ENCODE data around the gene KRTAP5-7.
"Not testable (repeated sequence)": the region's sequence is repeated elsewhere in the genome, so short reads cannot be mapped to it uniquely, and the experiment has no call there.

KRTAP5-7 gene

DNA sequence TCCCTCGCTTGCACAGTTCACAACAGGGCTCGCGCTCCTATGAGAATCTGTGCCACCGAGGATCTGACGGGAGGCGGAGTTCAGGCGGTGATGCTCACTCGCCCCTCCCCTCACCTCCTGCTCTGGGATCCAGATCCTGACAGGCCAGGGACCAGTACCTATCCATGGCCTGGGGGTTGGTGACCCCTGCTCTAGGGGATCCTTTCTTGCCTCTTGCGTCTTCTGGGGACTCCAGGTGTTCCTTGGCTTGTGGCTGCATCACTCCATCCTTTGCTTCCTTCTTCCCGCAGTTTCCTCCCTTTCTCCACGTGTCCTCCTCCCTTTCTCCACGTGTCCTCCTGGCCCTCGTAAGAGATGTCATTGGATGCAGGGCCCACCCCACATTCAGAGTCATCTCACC is 30.6 kb upstream of the KRTAP5-7 start:
- FAIRE-seq = no peak

DNA sequence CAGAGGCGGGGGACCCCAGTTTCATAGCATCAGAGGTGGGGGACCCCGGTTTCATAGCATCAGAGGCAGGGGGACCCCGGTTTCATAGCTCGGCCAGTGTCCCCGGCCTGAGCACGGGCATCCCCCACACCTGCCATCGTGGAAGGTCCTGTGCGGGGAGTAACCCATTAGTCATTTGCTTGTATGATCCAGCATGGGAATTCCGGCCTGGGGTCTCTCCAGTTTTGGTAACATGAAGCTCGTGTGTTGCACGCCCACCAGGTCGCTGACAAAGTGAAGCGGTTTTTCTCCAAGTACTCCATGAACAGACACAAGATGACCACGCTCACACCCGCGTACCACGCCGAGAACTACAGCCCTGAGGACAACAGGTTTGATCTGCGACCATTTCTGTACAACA is 29.0 kb upstream of the KRTAP5-7 start:
- no peak for FAIRE-seq

DNA sequence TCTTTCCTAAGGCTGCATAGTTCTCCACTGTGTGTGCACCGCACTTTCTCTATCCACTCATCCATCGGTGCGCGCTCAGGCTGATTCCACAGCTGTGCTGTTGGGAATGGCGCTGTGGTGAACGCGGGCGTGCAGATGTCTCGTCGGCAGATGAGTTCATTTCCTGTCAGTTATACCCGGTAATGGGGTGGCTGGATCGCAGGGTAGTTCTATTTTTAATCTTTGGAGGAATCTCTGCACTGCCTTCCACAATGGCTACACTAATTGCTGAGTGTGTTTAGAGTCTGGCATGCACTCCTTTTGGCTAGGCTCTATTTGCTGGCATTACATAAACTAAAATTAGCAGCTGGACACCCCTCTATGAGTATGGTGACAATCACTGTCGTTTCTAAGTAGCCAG is 27.9 kb upstream of the KRTAP5-7 start:
- no peak for FAIRE-seq

DNA sequence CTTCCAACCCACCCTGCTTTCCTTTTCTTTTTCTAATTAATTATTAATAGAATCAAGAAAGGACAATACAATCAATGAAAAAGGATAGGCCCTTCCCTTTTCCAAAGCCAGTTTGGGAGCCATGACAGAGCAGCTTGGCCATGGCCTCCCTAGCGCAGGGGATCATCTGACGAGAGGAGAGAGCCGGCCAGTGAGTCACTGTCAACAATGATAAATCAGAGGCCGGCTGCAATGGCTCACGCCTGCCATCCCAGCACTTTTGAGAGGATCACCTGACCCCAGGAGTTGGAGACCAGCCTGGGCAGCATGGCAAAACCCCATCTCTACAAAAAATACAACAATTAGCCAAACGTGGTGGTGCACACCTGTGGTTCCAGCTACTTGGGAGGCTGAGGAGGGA is 27.5 kb upstream of the KRTAP5-7 start:
- FAIRE-seq = no peak

DNA sequence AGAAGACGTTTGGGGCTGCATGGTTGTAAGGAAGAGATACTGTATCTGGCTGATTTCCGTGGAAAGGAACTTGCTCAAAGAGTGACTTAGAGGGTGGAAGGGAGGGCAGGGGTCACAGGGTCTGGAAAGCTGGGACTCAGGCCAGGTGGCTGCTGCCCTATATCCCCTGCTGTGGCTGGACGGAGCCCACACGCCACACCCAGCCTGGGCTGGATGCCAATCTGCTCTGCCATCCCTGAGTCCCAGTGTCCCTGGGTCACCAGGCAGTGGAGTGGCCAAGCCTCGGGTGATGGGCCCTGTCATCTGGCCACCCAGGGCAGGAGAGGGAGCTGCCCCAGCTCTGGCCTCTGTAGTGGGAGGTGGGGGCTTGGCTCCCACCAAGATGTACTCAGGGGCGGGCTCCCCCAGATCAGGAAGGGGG is 26.5 kb upstream of the KRTAP5-7 start:
- FAIRE-seq = no peak

DNA sequence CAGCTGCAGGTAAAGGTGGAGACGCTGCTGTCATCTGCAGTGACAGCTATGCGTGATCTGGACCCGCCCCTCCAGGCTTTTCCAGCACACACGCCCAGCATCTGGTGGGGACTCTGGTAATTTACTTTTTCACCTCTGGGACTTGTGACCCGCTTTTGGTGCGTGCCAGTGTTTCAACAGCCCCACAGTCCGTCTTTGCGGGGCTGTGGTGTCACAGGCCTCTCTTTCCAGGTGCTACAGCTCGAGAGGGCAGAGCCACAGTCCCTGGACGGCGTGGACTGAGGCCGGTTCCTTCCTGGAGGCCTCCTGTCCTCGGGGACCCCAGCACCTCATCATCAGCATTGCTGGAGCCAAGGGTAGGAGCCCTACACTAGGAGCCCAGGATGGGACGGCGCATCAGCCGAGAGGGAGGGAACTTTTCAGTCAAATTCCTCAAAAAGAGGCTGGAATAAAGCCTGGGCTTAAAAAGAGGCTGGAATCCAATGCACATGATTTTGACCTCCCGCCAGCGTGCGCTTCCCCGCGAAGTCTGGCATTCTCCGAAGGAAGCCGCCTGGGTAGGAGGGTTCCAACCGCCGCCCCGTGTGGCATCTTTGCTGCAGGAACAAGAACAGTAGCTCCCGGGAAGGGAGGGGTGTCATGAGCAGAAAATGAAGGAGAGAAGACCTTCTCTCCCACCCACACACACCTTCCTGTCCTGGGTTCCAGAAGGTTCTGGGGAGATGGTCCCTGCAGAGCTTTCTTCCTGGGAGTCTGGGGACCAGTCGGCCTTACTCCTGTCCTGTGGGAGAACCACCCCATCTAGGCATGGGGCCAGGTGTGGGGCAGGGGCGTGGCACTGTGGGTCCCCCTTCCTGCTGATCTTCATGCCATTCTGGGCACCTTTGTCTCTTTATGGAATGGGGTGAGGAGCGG is 25.7 kb upstream of the KRTAP5-7 start:
- FAIRE-seq = no peak

DNA sequence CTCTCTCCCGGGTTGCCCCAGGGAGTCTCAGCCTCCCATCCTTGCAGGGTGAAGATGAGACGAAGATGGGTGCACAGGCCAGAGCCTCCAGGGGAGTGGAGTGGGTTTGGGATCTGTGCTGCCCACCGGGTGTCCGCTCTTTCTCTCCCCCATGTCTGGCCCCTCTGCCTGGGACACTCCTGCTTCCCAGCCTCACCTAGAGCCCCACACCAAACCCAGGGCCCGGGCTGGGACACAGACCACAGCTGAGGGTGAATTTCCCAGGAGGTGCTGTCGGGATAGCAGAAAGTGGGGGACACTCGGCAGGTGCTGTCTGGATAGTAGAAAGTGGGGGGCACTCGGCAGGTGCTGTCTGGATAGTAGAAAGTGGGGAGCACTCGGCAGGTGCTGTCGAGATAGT is 25.0 kb upstream of the KRTAP5-7 start:
- no peak for FAIRE-seq

DNA sequence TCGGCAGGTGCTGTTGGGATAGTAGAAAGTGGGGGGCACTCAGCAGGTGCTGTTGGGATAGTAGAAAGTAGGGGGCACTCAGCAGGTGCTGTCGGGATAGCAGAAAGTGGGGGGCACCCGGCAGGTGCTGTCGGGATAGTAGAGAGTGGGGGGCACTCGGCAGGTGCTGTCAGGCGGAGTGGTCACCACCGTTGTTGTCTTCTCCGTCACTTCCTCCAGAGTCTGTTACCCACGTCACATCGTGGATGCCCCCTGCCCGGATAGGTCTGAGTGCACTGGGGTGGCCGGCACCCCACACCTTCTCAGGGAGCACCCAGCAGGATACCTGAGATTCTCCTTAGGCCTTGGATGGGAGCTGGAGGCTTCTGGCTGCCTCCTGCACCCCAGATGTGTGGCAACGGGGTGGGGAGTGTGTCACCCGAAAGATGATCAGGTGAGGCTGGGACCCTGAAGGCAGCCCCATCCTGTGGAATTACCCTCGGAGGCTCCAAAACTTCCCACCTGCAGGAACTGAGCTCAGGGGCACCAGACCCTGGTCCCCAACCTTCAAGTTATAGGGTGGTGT is 24.1 kb upstream of the KRTAP5-7 start:
- FAIRE-seq = no peak

DNA sequence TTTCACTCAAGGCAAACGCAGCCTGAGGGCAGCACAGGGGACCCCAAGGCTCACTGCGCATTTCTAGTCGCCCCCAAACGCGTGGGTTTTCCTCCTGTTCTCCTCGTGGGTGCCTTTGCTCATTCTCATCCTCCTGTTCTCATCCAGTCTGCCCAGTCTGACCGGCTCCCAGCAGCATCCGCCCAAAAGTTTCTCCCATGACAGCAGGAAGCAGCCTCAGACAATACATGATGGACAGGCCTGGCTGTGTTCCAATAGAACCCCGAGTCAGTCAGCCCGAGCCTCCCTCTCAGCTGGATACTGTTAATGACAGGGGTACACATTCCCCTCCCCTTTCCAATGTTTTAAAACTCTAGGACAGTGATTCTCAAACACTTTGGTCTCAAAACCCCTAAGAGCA is 22.5 kb upstream of the KRTAP5-7 start:
- no peak for FAIRE-seq

DNA sequence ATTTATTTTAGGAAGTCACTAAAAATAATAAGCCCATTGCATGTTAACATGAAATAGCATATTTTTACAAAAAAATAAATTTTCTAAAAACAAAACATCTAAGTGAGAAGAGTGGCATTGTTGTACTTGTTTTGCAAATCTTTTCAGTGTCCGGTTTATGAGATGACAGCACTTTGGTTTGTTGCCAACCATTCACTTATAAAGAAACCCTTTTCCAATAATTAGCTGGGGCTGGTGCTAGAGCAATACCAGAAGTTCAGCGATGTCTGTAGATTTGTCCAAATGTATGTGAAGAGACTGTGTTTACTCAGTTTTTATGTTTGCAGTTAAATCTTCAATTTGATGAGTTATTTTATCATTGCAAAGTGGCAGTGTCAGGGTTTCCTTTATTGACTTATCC is 22.1 kb upstream of the KRTAP5-7 start:
- FAIRE-seq = no peak

DNA sequence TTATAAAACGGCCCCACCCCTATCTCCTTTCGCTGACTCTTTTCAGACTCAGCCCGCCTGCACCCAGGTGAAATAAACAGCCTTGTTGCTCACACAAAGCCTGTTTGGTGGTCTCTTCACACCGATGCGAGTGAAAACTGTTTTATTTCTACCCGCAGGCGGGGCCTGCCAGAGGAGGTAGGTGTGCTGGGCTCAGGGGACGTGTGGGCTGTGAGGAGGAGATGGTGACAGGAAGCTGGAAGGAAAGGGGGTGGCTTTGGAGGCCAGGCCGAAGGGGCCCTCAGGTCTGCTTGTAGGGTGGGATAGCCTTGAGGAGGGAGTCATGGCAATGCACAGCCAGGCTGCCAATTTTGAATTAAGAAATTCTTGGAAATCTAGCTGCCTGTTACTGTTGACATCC is 21.3 kb upstream of the KRTAP5-7 start:
- FAIRE-seq = no peak

DNA sequence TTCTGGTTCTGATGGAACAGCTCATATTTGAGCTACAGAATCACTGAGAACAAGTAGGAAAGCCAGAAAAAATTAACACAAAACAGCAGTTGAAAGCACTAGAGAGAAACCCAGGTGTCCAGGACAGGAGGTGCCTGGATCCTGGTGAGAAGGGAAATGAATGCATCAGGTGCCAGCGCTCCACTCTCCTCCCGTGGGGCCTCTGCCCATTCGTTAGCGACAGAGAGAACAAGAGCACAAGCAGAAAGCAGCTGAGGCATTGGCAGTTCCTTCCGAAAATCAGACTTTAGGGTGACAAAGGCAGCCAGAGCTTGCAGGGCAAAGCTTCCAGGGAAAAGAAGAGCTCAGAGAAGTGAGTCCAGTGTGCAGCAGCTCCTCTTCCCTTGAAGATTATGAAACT is 20.0 kb upstream of the KRTAP5-7 start:
- no peak for FAIRE-seq

DNA sequence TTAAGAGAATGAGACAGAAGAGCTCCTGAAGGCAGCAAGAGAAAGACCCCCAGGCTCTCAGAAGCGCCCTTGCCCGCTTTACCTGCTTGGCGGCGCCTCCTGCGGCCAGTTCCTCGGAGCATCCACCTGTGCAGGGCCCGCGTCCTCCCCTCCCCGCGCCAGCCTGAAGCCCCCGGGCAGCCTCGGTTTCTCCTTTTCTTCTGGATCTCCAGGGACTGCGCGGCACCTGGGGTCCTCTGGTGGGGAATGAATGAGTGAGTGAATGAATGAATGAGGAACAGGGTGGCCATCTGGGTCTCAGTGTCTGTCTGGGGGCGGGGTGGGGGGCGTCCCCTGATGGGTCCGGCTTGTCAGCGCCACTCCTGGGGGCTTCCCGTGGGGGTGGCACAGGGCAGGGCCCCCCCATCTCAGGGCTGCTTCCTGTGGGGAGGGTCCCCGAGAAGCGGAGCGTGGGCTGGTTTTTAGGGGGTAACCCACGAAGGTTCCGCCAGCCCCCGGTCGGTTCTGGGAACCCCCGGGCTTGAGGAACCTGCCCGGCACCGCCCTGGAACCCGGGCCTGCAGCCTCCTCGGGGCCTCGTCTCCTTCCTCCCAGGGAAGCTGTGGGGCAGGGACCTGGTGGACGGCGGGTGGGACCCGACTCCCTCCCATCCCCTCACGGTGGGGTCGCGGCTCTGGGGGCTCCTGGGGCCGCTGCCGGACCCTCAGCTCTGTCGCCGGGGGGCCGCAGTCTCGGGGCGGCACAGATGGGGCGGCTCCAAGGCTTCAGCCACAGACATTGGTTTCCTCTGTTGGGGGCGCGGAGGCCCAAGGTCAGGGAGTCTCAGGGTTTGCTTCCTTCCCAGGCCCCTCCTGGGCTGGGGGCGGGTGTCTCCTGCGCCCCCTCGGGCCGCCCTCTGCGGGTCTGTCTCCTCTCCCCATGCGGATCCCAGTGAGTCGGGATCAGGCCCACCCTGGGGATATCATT is 8.3 kb upstream of the KRTAP5-7 start:
- FAIRE-seq = no peak

DNA sequence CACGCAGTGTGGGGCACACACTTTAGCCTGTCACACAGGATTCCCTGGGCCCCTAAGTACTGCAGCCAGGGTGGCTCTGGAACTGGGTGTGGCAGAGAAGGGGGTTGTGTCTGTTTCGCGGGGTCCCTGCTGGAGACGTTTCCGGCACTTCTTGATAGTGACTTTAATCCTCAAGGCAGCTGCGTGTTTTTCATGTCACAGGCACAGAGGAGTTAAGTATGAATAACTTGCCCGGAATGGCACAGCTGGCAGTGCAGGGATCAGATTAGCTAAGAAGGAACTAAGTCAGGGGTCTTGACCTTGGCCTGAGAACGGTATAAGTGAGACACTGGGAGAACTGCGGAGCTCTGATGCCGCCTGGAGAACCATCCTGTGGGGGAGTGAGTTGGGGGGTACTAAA is 7.5 kb upstream of the KRTAP5-7 start:
- no peak for FAIRE-seq

DNA sequence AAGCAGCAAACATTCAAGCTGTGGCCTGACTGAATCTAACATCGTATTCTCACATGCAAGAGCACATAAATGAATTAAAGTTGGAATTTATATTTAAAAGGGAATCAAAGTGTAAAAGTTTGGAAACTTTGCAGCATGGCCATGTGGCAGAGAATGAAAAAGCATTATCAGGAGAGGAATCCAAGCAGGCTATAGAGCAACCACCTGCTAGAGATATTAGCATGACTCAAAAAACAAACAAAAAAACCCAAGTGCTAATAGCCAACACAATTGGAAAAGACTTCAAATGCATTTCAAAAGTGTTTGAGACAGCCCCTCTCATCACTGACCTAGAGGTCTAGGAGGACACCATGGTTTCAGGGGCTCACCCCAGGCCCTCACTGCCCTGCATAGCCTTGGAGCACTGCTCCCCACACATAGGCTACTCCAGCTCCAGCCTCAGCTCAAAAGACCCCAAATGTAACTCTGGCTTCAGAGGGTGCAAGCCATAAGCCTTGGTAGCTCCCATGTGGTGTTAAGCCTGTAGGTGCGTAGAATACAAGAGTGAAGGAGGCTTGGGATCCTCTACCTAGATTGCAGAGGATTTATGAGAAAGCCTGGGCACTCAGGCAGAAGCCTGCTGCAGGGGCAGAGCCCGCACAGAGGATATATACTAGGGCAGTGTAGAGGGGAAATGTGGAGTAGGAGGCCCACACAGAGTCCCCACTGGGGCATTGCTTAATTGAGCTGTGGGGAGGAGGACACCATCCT is 1.7 kb upstream of the KRTAP5-7 start:
- no peak for FAIRE-seq

DNA sequence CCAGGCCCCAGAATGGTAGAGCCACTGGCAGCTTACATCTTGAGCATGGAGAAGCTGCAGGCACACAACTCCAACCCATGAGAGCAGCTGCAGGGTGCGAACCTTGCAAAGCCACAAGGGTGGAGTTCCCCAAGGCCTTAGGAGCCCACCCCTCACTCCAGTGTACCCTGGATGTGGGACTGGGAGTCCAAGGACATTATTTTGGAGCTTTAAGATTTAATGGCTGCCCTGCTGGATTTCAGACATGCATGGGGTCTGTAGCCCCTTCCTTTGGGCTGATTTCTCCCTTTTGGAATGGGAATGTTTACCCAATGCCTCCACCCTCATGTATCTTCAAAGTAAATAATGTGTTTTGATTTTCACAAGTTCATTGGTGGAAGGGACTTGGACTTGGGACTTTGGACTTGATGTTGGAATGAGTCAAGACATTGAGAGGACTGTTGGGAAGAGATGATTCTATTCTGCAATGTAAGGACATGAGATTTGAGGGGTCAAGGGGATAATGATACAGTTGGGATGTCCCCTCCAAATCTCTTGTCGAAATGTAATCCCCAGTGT is 1.1 kb upstream of the KRTAP5-7 start:
- FAIRE-seq = no peak

DNA sequence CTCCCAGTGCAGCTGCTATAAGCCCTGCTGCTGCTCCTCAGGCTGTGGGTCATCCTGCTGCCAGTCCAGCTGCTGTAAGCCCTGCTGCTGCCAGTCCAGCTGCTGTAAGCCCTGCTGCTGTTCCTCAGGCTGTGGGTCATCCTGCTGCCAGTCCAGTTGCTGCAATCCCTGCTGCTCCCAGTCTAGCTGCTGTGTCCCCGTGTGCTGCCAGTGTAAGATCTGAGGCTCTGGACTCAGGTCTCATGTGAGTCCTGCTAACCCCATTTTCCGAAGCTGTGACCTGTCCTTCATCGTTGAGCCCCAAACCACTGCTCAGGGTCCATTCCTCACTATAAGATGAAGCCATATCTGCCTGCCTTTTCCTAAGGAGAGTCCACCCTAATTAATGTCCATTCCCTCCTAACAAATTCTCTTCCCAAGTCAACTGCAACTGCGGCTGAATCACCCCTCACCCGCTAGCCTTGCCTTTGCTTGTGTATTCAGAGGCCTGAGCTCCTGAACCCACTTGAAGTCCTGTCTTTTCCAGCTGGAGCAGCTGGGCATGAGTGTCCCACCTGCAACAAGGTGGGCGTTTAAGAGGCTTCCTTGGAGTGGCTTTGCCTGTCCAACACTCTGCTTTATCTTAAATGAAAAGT is 626 bp downstream of the KRTAP5-7 start:
- FAIRE-seq = no peak

DNA sequence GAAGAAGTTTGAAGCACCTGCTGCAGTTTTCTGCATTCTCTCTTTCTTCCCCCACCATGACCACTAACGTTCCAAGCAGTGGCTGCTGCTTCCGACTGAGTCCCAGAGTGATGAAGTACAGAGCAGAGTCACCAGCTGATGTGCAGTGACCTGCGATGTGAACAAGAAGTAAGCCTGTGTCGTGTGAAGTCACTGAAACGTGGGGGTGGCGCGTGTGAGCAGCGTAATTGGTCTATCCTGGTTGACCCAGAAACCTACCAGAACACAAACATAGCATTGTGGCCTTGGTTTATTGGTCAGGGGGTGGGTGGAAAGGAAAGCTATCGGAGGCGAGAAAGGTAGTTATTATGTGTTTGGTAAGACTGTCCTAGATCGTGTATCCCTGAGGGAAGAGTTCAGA is 3.5 kb downstream of the KRTAP5-7 start:
- no peak for FAIRE-seq

DNA sequence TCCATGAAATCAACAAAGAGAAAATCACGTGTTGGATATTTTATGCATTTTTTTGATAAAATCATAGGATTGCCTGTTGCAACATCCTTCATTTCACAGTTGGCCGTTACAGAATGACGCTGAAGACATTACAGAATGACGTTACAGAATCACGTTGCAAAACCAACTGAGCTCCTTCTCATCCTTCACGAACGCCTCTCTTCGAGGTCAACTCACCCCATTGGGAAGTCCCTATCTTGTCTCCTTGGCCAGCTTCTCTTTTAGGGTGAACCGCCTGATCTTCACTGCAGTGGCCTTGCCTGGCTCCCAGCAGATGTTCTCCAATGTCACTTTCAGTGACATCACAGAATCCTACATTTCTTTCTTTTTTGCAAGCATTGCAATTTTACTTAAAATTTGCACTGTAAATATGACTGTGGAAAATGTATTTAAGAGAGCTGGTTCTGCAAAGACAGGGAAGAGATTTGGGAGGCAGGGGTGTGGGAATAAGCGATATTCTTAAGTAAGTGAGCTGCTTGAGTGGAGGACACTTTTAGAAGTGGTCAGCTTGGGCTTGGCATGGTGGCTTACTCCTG is 5.1 kb downstream of the KRTAP5-7 start:
- FAIRE-seq = no peak

DNA sequence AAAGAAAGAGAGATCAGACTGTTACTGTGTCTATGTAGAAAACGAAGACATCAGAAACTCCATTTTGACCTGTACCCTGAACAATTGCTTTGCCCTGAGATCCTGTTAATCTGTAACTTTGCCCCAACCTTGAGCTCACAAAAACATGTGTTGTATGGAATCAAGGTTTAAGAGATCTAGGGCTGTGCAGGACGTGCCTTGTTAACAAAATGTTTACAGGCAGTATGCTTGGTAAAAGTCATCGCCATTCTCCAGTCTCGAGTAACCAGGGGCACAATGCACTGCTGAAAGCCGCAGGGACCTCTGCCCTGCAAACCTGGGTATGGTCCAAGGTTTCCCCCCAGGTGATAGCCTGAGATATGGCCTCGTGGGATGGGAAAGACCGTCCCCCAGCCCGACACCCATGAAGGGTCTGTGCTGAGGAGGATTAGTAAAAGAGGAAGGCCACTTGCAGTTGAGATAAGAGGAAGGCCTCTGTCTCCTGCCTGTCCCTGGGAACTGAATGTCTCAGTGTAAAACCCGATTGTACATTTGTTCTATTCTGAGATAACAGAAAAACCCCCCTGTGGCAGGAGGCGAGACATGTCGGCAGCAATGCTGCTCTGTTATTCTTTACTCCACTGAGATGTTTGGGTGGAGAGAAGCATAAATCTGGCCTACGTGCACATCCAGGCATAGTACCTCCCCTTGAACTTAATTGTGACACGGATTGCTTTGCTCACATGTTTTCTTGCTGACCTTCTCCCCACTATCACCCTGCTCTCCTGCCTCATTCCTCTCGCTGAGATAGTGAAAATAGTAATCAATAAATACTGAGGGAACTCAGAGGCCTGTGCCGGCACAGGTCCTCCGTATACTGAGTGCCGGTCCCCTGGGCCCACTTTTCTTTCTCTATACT is 7.9 kb downstream of the KRTAP5-7 start:
- not testable (repeated sequence) for FAIRE-seq

Data from G401.6 (cell line).